Breast epithelium (tissue), 4 donors: ENCODE measurements around the gene TTBK1. TPM values are rescaled to one million over a fixed set of nuclear protein-coding genes. Genes with fewer than 3 reads are reported as not detected.

Source experiments
- DNase-seq, 2 donors: peaks; one replicate each; pipeline ENCODE4 v3.0.0-alpha.2; 2019; ENCODE audit warnings: low spot score in 2 of 2
- H3K27ac ChIP-seq, 2 donors: fragments of 200-600 bp; sonication (generic) in 1 of 2; one replicate each; pipeline ENCODE4 v1.5.1; 2016 to 2019; ENCODE audit warnings: mild to moderate bottlenecking in 1 of 2
- H3K27me3 ChIP-seq, 2 donors: fragments of 200-600 bp; sonication (generic) in 1 of 2; one replicate each; pipeline versions ENCODE4 v1.5.1 to v1.6.0; 2017 to 2019; ENCODE audit warnings: control low read depth in 1 of 2, mild to moderate bottlenecking in 1 of 2
- H3K36me3 ChIP-seq: fragments of 200-600 bp; one replicate; pipeline ENCODE4 v1.5.1; 2019
- H3K4me1 ChIP-seq, 2 donors: fragments of 200-600 bp; sonication (generic); one replicate each; pipeline ENCODE4 v1.5.1; 2016 to 2019; ENCODE audit warnings: control low read depth in 1 of 2
- H3K4me3 ChIP-seq, 3 donors: fragments of 200-600 bp; sonication (generic); 1 replicate in 2 of 3; 2 replicates in 1 of 3; pipeline ENCODE4 v1.5.1; 2016 to 2019; ENCODE audit warnings: mild to moderate bottlenecking in 3 of 3, moderate library complexity in 2 of 3
- H3K9me3 ChIP-seq, 2 donors: fragments of 200-600 bp; sonication (generic) in 1 of 2; one replicate each; pipeline ENCODE4 v1.5.1; 2016 to 2019; ENCODE audit warnings: control low read depth in 1 of 2
- CTCF ChIP-seq, 3 donors: fragments of 450-650 bp; IDR thresholded peaks; one replicate each; pipeline ENCODE4 v1.5.1; 2016 to 2017; ENCODE audit warnings: antibody characterized with exemption in 3 of 3, mild to moderate bottlenecking in 3 of 3, moderate library complexity in 3 of 3
- POLR2A ChIP-seq: fragments of 450-650 bp; IDR thresholded peaks from one replicate; pipeline ENCODE4 v1.6.1; 2016; ENCODE audit warnings: antibody characterized with exemption, mild to moderate bottlenecking, moderate library complexity
- POLR2AphosphoS5 ChIP-seq, 3 donors: sonication (generic); formaldehyde crosslinking; IDR thresholded peaks; one replicate each; pipeline ENCODE4 v1.6.1; 2017; ENCODE audit warnings: antibody characterized with exemption in 3 of 3
- intact Hi-C: fragments of 100-400 bp; cut with DNase I; formaldehyde crosslinking; loops from one replicate; pipeline ENCODE4 v1.15.1; 2023; ENCODE audit warnings: low total_unique reads
- total RNA-seq, 3 donors: library from RNA; depleted of rRNA; stranded (reverse); fragments of >200 nt; gene quantifications; one replicate each; pipeline ENCODE4 v1.1.0, GENCODE V29; 2016

TTBK1 gene
- total RNA-seq, 3 donors from 2014 or later, result under 0.01 TPM; not detected in 2

GRCh38 chr6:43311666-43312065 is 68.4 kb downstream of the TTBK1 start:
- Histone ChIP-seq H3K27me3 (no peaks in the 10 kb centered on the region), H3K4me1 (no peaks in the 10 kb centered on the region), H3K4me3 (no peak overlapping the region), H3K27ac (no peak overlapping the region), H3K36me3 (no peaks in the 10 kb centered on the region), H3K9me3 (no peaks in the 10 kb centered on the region)
- intact Hi-C loops, result no loop called here
- TF ChIP-seq POLR2AphosphoS5 (IDR thresholded peaks at IDR 0.05), result no peak
- TF ChIP-seq CTCF (IDR thresholded peaks at IDR 0.05), result no peak
- TF ChIP-seq POLR2A, result no peak
- DNase-seq, result no peak

GRCh38 chr6:43313813-43314212 is 70.5 kb downstream of the TTBK1 start:
- no peak for DNase-seq
- H3K4me3 ChIP-seq, result no peak overlapping the region
- intact Hi-C loops, result no loop called here
- TF ChIP-seq POLR2A (no peak), CTCF (IDR thresholded peaks at IDR 0.05) (no peak), POLR2AphosphoS5 (IDR thresholded peaks at IDR 0.05) (no peak)
- no peak overlapping the region for H3K27ac ChIP-seq
- no peaks in the 10 kb centered on the region for H3K27me3 ChIP-seq
- H3K36me3 ChIP-seq, result no peaks in the 10 kb centered on the region
- no peaks in the 10 kb centered on the region for H3K4me1 ChIP-seq
- no peaks in the 10 kb centered on the region for H3K9me3 ChIP-seq

- DNase-seq, result no peak
- TF ChIP-seq CTCF (IDR thresholded peaks at IDR 0.05) (no peak), POLR2AphosphoS5 (IDR thresholded peaks at IDR 0.05) (no peak), POLR2A (no peak)
- intact Hi-C loops, result no loop called here
- Histone ChIP-seq H3K27ac (no peak overlapping the region), H3K36me3 (no peaks in the 10 kb centered on the region), H3K4me3 (no peak overlapping the region), H3K27me3 (no peaks in the 10 kb centered on the region), H3K4me1 (no peaks in the 10 kb centered on the region), H3K9me3 (no peaks in the 10 kb centered on the region)
Measured at GRCh38 chr6:43318011-43318410, 74.7 kb downstream of the TTBK1 start.

GRCh38 chr6:43325876-43326275 is 82.6 kb downstream of the TTBK1 start:
- Histone ChIP-seq H3K36me3 (no peaks in the 10 kb centered on the region), H3K9me3 (no peaks in the 10 kb centered on the region), H3K4me3 (no peak overlapping the region), H3K27me3 (no peaks in the 10 kb centered on the region), H3K4me1 (no peaks in the 10 kb centered on the region), H3K27ac (no peak overlapping the region)
- TF ChIP-seq POLR2AphosphoS5 (IDR thresholded peaks at IDR 0.05), result no peak
- no peak for TF ChIP-seq CTCF (IDR thresholded peaks at IDR 0.05)
- TF ChIP-seq POLR2A, result no peak
- intact Hi-C loops, result loop anchor here (10.0 kb wide), 1 partner anchor 431 kb away; a partner anchor contains a TSS
- no peak for DNase-seq

GRCh38 chr6:43328528-43328927 is 85.2 kb downstream of the TTBK1 start:
- Histone ChIP-seq H3K9me3 (no peaks in the 10 kb centered on the region), H3K27me3 (no peaks in the 10 kb centered on the region), H3K27ac (no peak overlapping the region), H3K4me1 (no peaks in the 10 kb centered on the region), H3K36me3 (no peaks in the 10 kb centered on the region), H3K4me3 (no peak overlapping the region)
- intact Hi-C loops, result loop anchor here (1.0 to 10.0 kb wide), 2 partner anchors 11 to 434 kb away; a partner anchor contains a TSS
- no peak for TF ChIP-seq POLR2AphosphoS5 (IDR thresholded peaks at IDR 0.05)
- no peak for TF ChIP-seq CTCF (IDR thresholded peaks at IDR 0.05)
- TF ChIP-seq POLR2A, result no peak
- no peak for DNase-seq
